GM21381 (cell line): Measurements from ENCODE around the gene SERBP1.
A peak's percentile ranks its signal among the peaks of the same experiment; 100 is the strongest.
"Not testable (repeated sequence)": the region's sequence is repeated elsewhere in the genome, so short reads cannot be mapped to it uniquely, and the experiment has no call there.

Experiments
- ATAC-seq: cut with Tn5 transposase; IDR thresholded peaks from one replicate; pipeline ENCODE4 v1.9.1; 2021; ENCODE audit warnings: mild to moderate bottlenecking, moderate library complexity; ENCODE audit not compliant: unreplicated experiment

SERBP1 gene

GRCh38 chr1:67430358-67431155 lies at the start of gene SERBP1:
SERBP1 (minus strand) TSS chr1:67430402; CDS start chr1:67430300, 102 bp downstream.
- ATAC-seq = peak; percentile 85

- ATAC-seq = no peak
Observed at GRCh38 chr1:67479146-67479891, 49.1 kb upstream of the SERBP1 start.

- no peak for ATAC-seq
Observed at GRCh38 chr1:67476906-67477305, 46.7 kb upstream of the SERBP1 start.

- no peak for ATAC-seq
Observed at GRCh38 chr1:67476006-67476482, 45.8 kb upstream of the SERBP1 start.

GRCh38 chr1:67472056-67472455 lies 41.9 kb upstream of the SERBP1 start:
- no peak for ATAC-seq

- no peak for ATAC-seq
Observed at GRCh38 chr1:67469431-67469830, 39.2 kb upstream of the SERBP1 start.

- no peak for ATAC-seq
Observed at GRCh38 chr1:67468066-67468718, 38.0 kb upstream of the SERBP1 start.

GRCh38 chr1:67465375-67465774 lies 35.2 kb upstream of the SERBP1 start:
- ATAC-seq = no peak

- no peak for ATAC-seq
Observed at GRCh38 chr1:67464746-67465145, 34.5 kb upstream of the SERBP1 start.

GRCh38 chr1:67464058-67464457 lies 33.9 kb upstream of the SERBP1 start:
- ATAC-seq = no peak

GRCh38 chr1:67463298-67463955 lies 33.2 kb upstream of the SERBP1 start:
- ATAC-seq = no peak

GRCh38 chr1:67460676-67461500 lies 30.7 kb upstream of the SERBP1 start:
- ATAC-seq = no peak

- ATAC-seq = no peak
Observed at GRCh38 chr1:67459068-67459467, 28.9 kb upstream of the SERBP1 start.

- peak; percentile 68 for ATAC-seq
Observed at GRCh38 chr1:67458663-67459062, 28.5 kb upstream of the SERBP1 start.

GRCh38 chr1:67457247-67457646 lies 27.0 kb upstream of the SERBP1 start:
- ATAC-seq = no peak

GRCh38 chr1:67451815-67452214 lies 21.6 kb upstream of the SERBP1 start:
- no peak for ATAC-seq

GRCh38 chr1:67451356-67451755 lies 21.2 kb upstream of the SERBP1 start:
- no peak for ATAC-seq

GRCh38 chr1:67446893-67447292 lies 16.7 kb upstream of the SERBP1 start:
- no peak for ATAC-seq

- ATAC-seq = not testable (repeated sequence)
Observed at GRCh38 chr1:67446014-67446413, 15.8 kb upstream of the SERBP1 start.

- peak; percentile 36 for ATAC-seq
Observed at GRCh38 chr1:67441739-67442281, 11.6 kb upstream of the SERBP1 start.
